IPS-18a (cell line): ENCODE data around the gene ATG16L1.
A peak's percentile ranks its signal among the peaks of the same experiment; 100 is the strongest.

ENCODE experiments used
- H3K27ac ChIP-seq: one replicate; pipeline ENCODE4 v1.5.1; 2013; ENCODE audit warnings: low read length
- H3K27me3 ChIP-seq: one replicate; pipeline ENCODE4 v1.6.1; 2013; ENCODE audit warnings: mild to moderate bottlenecking, low read length; ENCODE audit not compliant: control insufficient read depth, insufficient read depth
- H3K36me3 ChIP-seq: one replicate; pipeline ENCODE4 v1.6.1; 2013; ENCODE audit warnings: low read depth, low read length; ENCODE audit not compliant: control insufficient read depth
- H3K4me1 ChIP-seq: one replicate; pipeline ENCODE4 v1.6.1; 2013; ENCODE audit warnings: low read depth, low read length; ENCODE audit not compliant: control insufficient read depth
- H3K4me3 ChIP-seq: one replicate; pipeline ENCODE4 v1.5.1; 2013; ENCODE audit warnings: low read length
- H3K9ac ChIP-seq: one replicate; pipeline ENCODE4 v1.6.1; 2013; ENCODE audit warnings: mild to moderate bottlenecking, low read length, moderate library complexity
- H3K9me3 ChIP-seq: one replicate; pipeline ENCODE4 v1.6.1; 2013; ENCODE audit warnings: low read depth, low read length; ENCODE audit not compliant: control insufficient read depth

The ATG16L1 gene

GRCh38 chr2:233251306-233252116, at the start of gene ATG16L1:
Gene ATG16L1 (plus strand): TSS chr2:233251673. CDS start chr2:233251828, 155 bp downstream.
- Histone ChIP-seq H3K27ac (no peak within 1 kb of the TSS), H3K36me3 (peaks cover 22% of the 10 kb centered on the region), H3K27me3 (no peaks in the 10 kb centered on the region), H3K4me3 (peak within 1 kb of the TSS; percentile 90), H3K4me1 (peaks cover 5% of the 10 kb centered on the region), H3K9me3 (no peaks in the 10 kb centered on the region), H3K9ac (peak within 1 kb of the TSS; percentile 85)

- Histone ChIP-seq H3K36me3 (no peaks in the 10 kb centered on the region), H3K27me3 (peaks cover 11% of the 10 kb centered on the region), H3K9ac (no peak overlapping the region), H3K4me3 (no peak overlapping the region), H3K4me1 (peaks cover 4% of the 10 kb centered on the region), H3K27ac (no peak overlapping the region), H3K9me3 (no peaks in the 10 kb centered on the region)
Observed at GRCh38 chr2:233202531-233202944, 48.9 kb upstream of the ATG16L1 start.

GRCh38 chr2:233203060-233203459, 48.4 kb upstream of the ATG16L1 start:
- H3K36me3 ChIP-seq: no peaks in the 10 kb centered on the region
- H3K4me3 ChIP-seq: no peak overlapping the region
- peaks cover 11% of the 10 kb centered on the region for H3K27me3 ChIP-seq
- H3K9ac ChIP-seq: no peak overlapping the region
- H3K27ac ChIP-seq: no peak overlapping the region
- H3K9me3 ChIP-seq: no peaks in the 10 kb centered on the region
- H3K4me1 ChIP-seq: peaks cover 4% of the 10 kb centered on the region

- no peaks in the 10 kb centered on the region for H3K36me3 ChIP-seq
- H3K9ac ChIP-seq: no peak overlapping the region
- H3K27ac ChIP-seq: no peak overlapping the region
- H3K27me3 ChIP-seq: peaks cover 11% of the 10 kb centered on the region
- H3K9me3 ChIP-seq: no peaks in the 10 kb centered on the region
- no peak overlapping the region for H3K4me3 ChIP-seq
- peaks cover 13% of the 10 kb centered on the region for H3K4me1 ChIP-seq
Observed at GRCh38 chr2:233204286-233204936, 47.1 kb upstream of the ATG16L1 start.

GRCh38 chr2:233208382-233209116, 42.9 kb upstream of the ATG16L1 start:
- Histone ChIP-seq H3K9me3 (no peaks in the 10 kb centered on the region), H3K36me3 (no peaks in the 10 kb centered on the region), H3K27me3 (no peaks in the 10 kb centered on the region), H3K4me1 (peaks cover 19% of the 10 kb centered on the region), H3K9ac (no peak overlapping the region), H3K4me3 (no peak overlapping the region), H3K27ac (no peak overlapping the region)

GRCh38 chr2:233209117-233209532, 42.3 kb upstream of the ATG16L1 start:
- no peaks in the 10 kb centered on the region for H3K9me3 ChIP-seq
- H3K36me3 ChIP-seq: no peaks in the 10 kb centered on the region
- H3K27ac ChIP-seq: no peak overlapping the region
- no peak overlapping the region for H3K9ac ChIP-seq
- no peak overlapping the region for H3K4me3 ChIP-seq
- H3K27me3 ChIP-seq: no peaks in the 10 kb centered on the region
- H3K4me1 ChIP-seq: peaks cover 19% of the 10 kb centered on the region

- H3K9ac ChIP-seq: no peak overlapping the region
- no peak overlapping the region for H3K27ac ChIP-seq
- H3K4me1 ChIP-seq: peaks cover 19% of the 10 kb centered on the region
Observed at GRCh38 chr2:233209533-233210171, 41.8 kb upstream of the ATG16L1 start.

GRCh38 chr2:233210281-233210680, 41.2 kb upstream of the ATG16L1 start:
- H3K9me3 ChIP-seq: no peaks in the 10 kb centered on the region
- peaks cover 19% of the 10 kb centered on the region for H3K4me1 ChIP-seq
- H3K27ac ChIP-seq: no peak overlapping the region

More at GRCh38 chr2:233209533-233210171, 41.8 kb upstream of the ATG16L1 start:
- H3K36me3 ChIP-seq: no peaks in the 10 kb centered on the region
- no peaks in the 10 kb centered on the region for H3K27me3 ChIP-seq
- no peaks in the 10 kb centered on the region for H3K9me3 ChIP-seq
- no peak overlapping the region for H3K4me3 ChIP-seq

GRCh38 chr2:233210843-233211547, 40.5 kb upstream of the ATG16L1 start:
- Histone ChIP-seq H3K27ac (no peak overlapping the region), H3K36me3 (no peaks in the 10 kb centered on the region), H3K27me3 (no peaks in the 10 kb centered on the region), H3K4me1 (peaks cover 19% of the 10 kb centered on the region), H3K9me3 (no peaks in the 10 kb centered on the region), H3K9ac (no peak overlapping the region), H3K4me3 (no peak overlapping the region)

More at GRCh38 chr2:233210281-233210680, 41.2 kb upstream of the ATG16L1 start:
- Histone ChIP-seq H3K4me3 (no peak overlapping the region), H3K36me3 (no peaks in the 10 kb centered on the region), H3K27me3 (no peaks in the 10 kb centered on the region), H3K9ac (no peak overlapping the region)

- Histone ChIP-seq H3K27ac (no peak overlapping the region), H3K9ac (no peak overlapping the region), H3K27me3 (no peaks in the 10 kb centered on the region), H3K9me3 (no peaks in the 10 kb centered on the region), H3K4me1 (peaks cover 19% of the 10 kb centered on the region), H3K36me3 (no peaks in the 10 kb centered on the region), H3K4me3 (no peak overlapping the region)
Observed at GRCh38 chr2:233211548-233211895, 40.0 kb upstream of the ATG16L1 start.
